Mesenchymal stem cell (in vitro differentiated cells and primary cell): Measurements from ENCODE around the gene SLC20A1.

Experiments used
- DNase-seq: peaks from one replicate; pipeline ENCODE4 v3.0.0-alpha.2; 2013
- H2AFZ ChIP-seq: one replicate; pipeline ENCODE4 v1.6.1; 2013; ENCODE audit warnings: low read depth, mild to moderate bottlenecking, control low read depth, inconsistent platforms, low read length, moderate library complexity
- H2AK5ac ChIP-seq: 2 replicates; pipeline ENCODE4 v1.6.1; 2013; ENCODE audit warnings: low read length, moderate library complexity, mild to moderate bottlenecking, inconsistent platforms; ENCODE audit not compliant: severe bottlenecking
- H2BK120ac ChIP-seq: one replicate; pipeline ENCODE4 v1.6.1; 2013; ENCODE audit warnings: low read depth, mild to moderate bottlenecking, inconsistent platforms, low read length, moderate library complexity
- H2BK12ac ChIP-seq, 2 experiments: one replicate each; pipeline ENCODE4 v1.6.1; 2013; ENCODE audit warnings: inconsistent platforms in 2 of 2, low read length in 2 of 2, mild to moderate bottlenecking in 2 of 2, moderate library complexity in 2 of 2, control low read depth in 1 of 2
- H2BK15ac ChIP-seq: one replicate; pipeline ENCODE4 v1.6.1; 2013; ENCODE audit warnings: mild to moderate bottlenecking, low read depth, inconsistent platforms; ENCODE audit not compliant: poor library complexity, severe bottlenecking
- H2BK5ac ChIP-seq: 2 replicates; pipeline ENCODE4 v1.6.1; 2013; ENCODE audit warnings: low read depth, mild to moderate bottlenecking, low read length, control low read depth, inconsistent platforms; ENCODE audit not compliant: poor library complexity, severe bottlenecking
- H3K14ac ChIP-seq, 2 experiments: one replicate each; pipeline ENCODE4 v1.6.1; 2013; ENCODE audit warnings: inconsistent platforms in 2 of 2, low read length in 2 of 2, control low read depth in 1 of 2, mild to moderate bottlenecking in 1 of 2, moderate library complexity in 1 of 2
- H3K18ac ChIP-seq, 2 experiments: one replicate each; pipeline ENCODE4 v1.6.1; 2013; ENCODE audit warnings: inconsistent platforms in 2 of 2, low read length in 2 of 2, control low read depth in 1 of 2, low read depth in 1 of 2, mild to moderate bottlenecking in 1 of 2
- H3K23ac ChIP-seq, 2 experiments: one replicate each; pipeline ENCODE4 v1.6.1; 2013; ENCODE audit warnings: inconsistent platforms in 2 of 2, low read length in 2 of 2, mild to moderate bottlenecking in 2 of 2, moderate library complexity in 2 of 2, control low read depth in 1 of 2
- H3K27ac ChIP-seq: 2 replicates; pipeline ENCODE4 v1.5.1; 2013; ENCODE audit warnings: mild to moderate bottlenecking, moderate library complexity, low read length, control low read depth, inconsistent platforms; ENCODE audit not compliant: poor library complexity, severe bottlenecking
- H3K27me3 ChIP-seq, 2 experiments: 2 replicates each; pipeline versions ENCODE4 v1.6.1 to v1.7.0; 2013; ENCODE audit warnings: low read length in 2 of 2, mild to moderate bottlenecking in 2 of 2, moderate library complexity in 2 of 2, control low read depth in 1 of 2, inconsistent platforms in 1 of 2; ENCODE audit not compliant: control insufficient read depth in 1 of 2, insufficient read depth in 1 of 2
- H3K36me3 ChIP-seq, 2 experiments: 2 replicates each; pipeline versions ENCODE4 v1.6.1 to v1.7.0; 2013; ENCODE audit warnings: low read length in 2 of 2, control low read depth in 1 of 2, inconsistent platforms in 1 of 2, low read depth in 1 of 2, mild to moderate bottlenecking in 1 of 2; ENCODE audit not compliant: insufficient read depth in 2 of 2, control insufficient read depth in 1 of 2
- H3K4ac ChIP-seq, 2 experiments: one replicate each; pipeline ENCODE4 v1.6.1; 2013; ENCODE audit warnings: inconsistent platforms in 2 of 2, low read length in 2 of 2, mild to moderate bottlenecking in 2 of 2, moderate library complexity in 2 of 2, control low read depth in 1 of 2, low read depth in 1 of 2
- H3K4me1 ChIP-seq: 2 replicates; pipeline ENCODE4 v1.6.1; 2013; ENCODE audit warnings: low read depth, low read length, control low read depth; ENCODE audit not compliant: control insufficient read depth, insufficient read depth
- H3K4me2 ChIP-seq: 2 replicates; pipeline ENCODE4 v1.6.1; 2013; ENCODE audit warnings: low read length, mild to moderate bottlenecking, inconsistent platforms; ENCODE audit not compliant: poor library complexity, severe bottlenecking
- H3K4me3 ChIP-seq, 2 experiments: 2 replicates each; pipeline versions ENCODE4 v1.5.1 to v1.7.0; 2013; ENCODE audit warnings: low read length in 2 of 2, mild to moderate bottlenecking in 2 of 2, control low read depth in 1 of 2, low read depth in 1 of 2; ENCODE audit not compliant: insufficient read depth in 1 of 2
- H3K79me1 ChIP-seq: replicated peaks from 2 replicates; pipeline ENCODE4 v1.6.1; 2013; ENCODE audit warnings: mild to moderate bottlenecking, control low read depth, low read length, inconsistent platforms; ENCODE audit not compliant: poor library complexity, severe bottlenecking
- H3K9ac ChIP-seq: 2 replicates; pipeline ENCODE4 v1.7.0; 2013; ENCODE audit warnings: mild to moderate bottlenecking, low read length, moderate library complexity
- H3K9me3 ChIP-seq: 2 replicates; pipeline ENCODE4 v1.7.0; 2013; ENCODE audit warnings: mild to moderate bottlenecking, low read length; ENCODE audit not compliant: control insufficient read depth
- H4K8ac ChIP-seq: one replicate; pipeline ENCODE4 v1.6.1; 2013; ENCODE audit warnings: inconsistent platforms, mild to moderate bottlenecking, low read length, moderate library complexity
- H4K91ac ChIP-seq: one replicate; pipeline ENCODE4 v1.6.1; 2013; ENCODE audit warnings: mild to moderate bottlenecking, low read length, inconsistent platforms
- WGBS: methylation state at CpG from one replicate; pipeline ENCODE4 v1.1.7; 2013; ENCODE audit warnings: mixed read lengths; 5-methylcytosine and 5-hydroxymethylcytosine counted together

SLC20A1 gene

GRCh38 chr2:112629823-112630222, 15.9 kb upstream of the SLC20A1 start:
- H2BK5ac ChIP-seq: no peak overlapping the region
- H2BK12ac ChIP-seq: peak overlapping the region; percentile 75 to 99
- over 99% methylated on average over 8 of the region's 8 CpGs for WGBS

GRCh38 chr2:112630268-112630667, 15.5 kb upstream of the SLC20A1 start:
- Histone ChIP-seq H3K27me3 (no peaks in the 10 kb centered on the region), H3K4me3 (no peak overlapping the region), H3K23ac (no peak overlapping the region), H3K4ac (peak overlapping the region; percentile 16 to 81), H2BK5ac (no peak overlapping the region), H3K4me2 (no peak overlapping the region), H2BK120ac (peak overlapping the region; percentile 97), H2BK12ac (peak overlapping the region; percentile 93 to 99), H4K91ac (peak overlapping the region; percentile 15), H3K9me3 (no peaks in the 10 kb centered on the region), H2AK5ac (peak overlapping the region; percentile 78), H3K14ac (no peak overlapping the region), H4K8ac (peak overlapping the region; percentile 99), H3K9ac (no peak overlapping the region), H3K27ac (peak overlapping the region; percentile 94), H2BK15ac (peak overlapping the region; percentile 70), H3K4me1 (peaks cover 48% of the 10 kb centered on the region), H3K36me3 (no peaks in the 10 kb centered on the region), H3K79me1 (no peaks in the 10 kb centered on the region), H2AFZ (no peak overlapping the region), H3K18ac (peak overlapping the region; percentile 44 to 88)
- WGBS: 79% methylated on average over 4 of the region's 4 CpGs
- DNase-seq: no peak

More at GRCh38 chr2:112629823-112630222, 15.9 kb upstream of the SLC20A1 start:
- Histone ChIP-seq H4K8ac (peak overlapping the region; percentile 76), H3K27ac (peak overlapping the region; percentile 94), H3K4me3 (no peak overlapping the region), H3K18ac (peak overlapping the region; percentile 75 to 88), H4K91ac (peak overlapping the region; percentile 48), H3K9me3 (no peaks in the 10 kb centered on the region), H3K4ac (peak overlapping the region; percentile 16 to 92), H3K36me3 (no peaks in the 10 kb centered on the region), H2BK15ac (no peak overlapping the region), H2BK120ac (peak overlapping the region; percentile 97), H3K9ac (no peak overlapping the region), H3K4me1 (peaks cover 48% of the 10 kb centered on the region), H2AFZ (no peak overlapping the region), H2AK5ac (peak overlapping the region; percentile 96), H3K4me2 (no peak overlapping the region), H3K27me3 (no peaks in the 10 kb centered on the region), H3K14ac (no peak overlapping the region), H3K23ac (no peak overlapping the region), H3K79me1 (no peaks in the 10 kb centered on the region)
- no peak for DNase-seq

GRCh38 chr2:112633708-112634107, 12.0 kb upstream of the SLC20A1 start:
- Histone ChIP-seq H2AFZ (no peak overlapping the region), H3K18ac (peak overlapping the region; percentile 49 to 56), H2AK5ac (peak overlapping the region; percentile 96), H3K23ac (no peak overlapping the region), H3K27ac (peak overlapping the region; percentile 30), H4K91ac (peak overlapping the region; percentile 62), H3K4me3 (no peak overlapping the region), H3K4ac (peak overlapping the region; percentile 67 to 89), H2BK120ac (no peak overlapping the region), H2BK12ac (peak overlapping the region; percentile 43 to 89), H3K9ac (no peak overlapping the region), H3K4me2 (no peak overlapping the region), H2BK15ac (no peak overlapping the region), H3K36me3 (no peaks in the 10 kb centered on the region), H3K4me1 (peaks cover 36% of the 10 kb centered on the region), H3K9me3 (no peaks in the 10 kb centered on the region), H3K14ac (peak overlapping the region in 1 of 2 experiments; percentile 35), H4K8ac (peak overlapping the region; percentile 55), H3K79me1 (no peaks in the 10 kb centered on the region), H2BK5ac (peak overlapping the region; percentile 14), H3K27me3 (no peaks in the 10 kb centered on the region)
- DNase-seq: no peak
- 81% methylated on average over 5 of the region's 5 CpGs for WGBS

- Histone ChIP-seq H3K27me3 (no peaks in the 10 kb centered on the region), H3K23ac (no peak overlapping the region), H4K91ac (peak overlapping the region; percentile 62), H3K4ac (peak overlapping the region in 1 of 2 experiments; percentile 89), H3K36me3 (no peaks in the 10 kb centered on the region), H3K4me3 (no peak overlapping the region), H2AFZ (no peak overlapping the region), H3K14ac (peak overlapping the region in 1 of 2 experiments; percentile 35), H3K4me2 (no peak overlapping the region), H4K8ac (peak overlapping the region; percentile 55), H3K18ac (peak overlapping the region; percentile 59 to 80), H3K9ac (no peak overlapping the region), H2BK15ac (peak overlapping the region; percentile 6), H2AK5ac (peak overlapping the region; percentile 96), H2BK12ac (peak overlapping the region; percentile 45 to 89), H2BK120ac (peak overlapping the region; percentile 38), H3K79me1 (no peaks in the 10 kb centered on the region), H3K4me1 (peaks cover 36% of the 10 kb centered on the region), H2BK5ac (no peak overlapping the region), H3K27ac (no peak overlapping the region), H3K9me3 (no peaks in the 10 kb centered on the region)
- 91% methylated on average over 11 of the region's 16 CpGs for WGBS
- no peak for DNase-seq
Measured at GRCh38 chr2:112634153-112634873, 11.4 kb upstream of the SLC20A1 start.
